Measurements from ENCODE around the gene PIP4K2A.

The PIP4K2A gene

DNA sequence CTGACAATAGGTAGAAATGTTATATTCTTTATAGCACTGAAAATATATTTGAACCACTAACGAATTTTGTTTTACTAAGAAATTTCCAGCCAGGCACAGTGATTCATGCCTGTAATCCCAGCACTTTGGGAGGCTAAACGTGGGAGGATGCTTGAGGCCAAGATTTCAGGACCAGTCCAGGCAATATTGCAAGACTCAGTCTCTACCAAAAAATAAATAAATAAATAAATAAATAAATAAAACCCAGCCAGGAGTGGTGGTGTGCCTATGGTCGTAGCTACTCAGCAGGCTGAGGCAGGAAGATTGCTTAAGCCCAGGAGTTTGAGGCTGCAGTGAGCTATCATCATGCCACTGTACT, 39.8 kb downstream of the PIP4K2A start:
- Histone ChIP-seq H3K4me1 (ENCODE audit: control insufficient read depth, insufficient read depth, low read length) (peaks cover 8% of the 10 kb centered on the region), H3K36me3 (ENCODE audit: insufficient read depth, low read length) (no peaks in the 10 kb centered on the region), H3K9me3 (replicated peaks; ENCODE audit: low read length) (no peaks in the 10 kb centered on the region), H3K4me2 (ENCODE audit: low read length) (no peak overlapping the region), H3K9ac (ENCODE audit: low read depth, low read length) (no peak overlapping the region), H3K4me3 (ENCODE audit: low read length) (no peak overlapping the region), H3K27me3 (ENCODE audit: control insufficient read depth, insufficient read depth, low read length) (no peaks in the 10 kb centered on the region)

DNA sequence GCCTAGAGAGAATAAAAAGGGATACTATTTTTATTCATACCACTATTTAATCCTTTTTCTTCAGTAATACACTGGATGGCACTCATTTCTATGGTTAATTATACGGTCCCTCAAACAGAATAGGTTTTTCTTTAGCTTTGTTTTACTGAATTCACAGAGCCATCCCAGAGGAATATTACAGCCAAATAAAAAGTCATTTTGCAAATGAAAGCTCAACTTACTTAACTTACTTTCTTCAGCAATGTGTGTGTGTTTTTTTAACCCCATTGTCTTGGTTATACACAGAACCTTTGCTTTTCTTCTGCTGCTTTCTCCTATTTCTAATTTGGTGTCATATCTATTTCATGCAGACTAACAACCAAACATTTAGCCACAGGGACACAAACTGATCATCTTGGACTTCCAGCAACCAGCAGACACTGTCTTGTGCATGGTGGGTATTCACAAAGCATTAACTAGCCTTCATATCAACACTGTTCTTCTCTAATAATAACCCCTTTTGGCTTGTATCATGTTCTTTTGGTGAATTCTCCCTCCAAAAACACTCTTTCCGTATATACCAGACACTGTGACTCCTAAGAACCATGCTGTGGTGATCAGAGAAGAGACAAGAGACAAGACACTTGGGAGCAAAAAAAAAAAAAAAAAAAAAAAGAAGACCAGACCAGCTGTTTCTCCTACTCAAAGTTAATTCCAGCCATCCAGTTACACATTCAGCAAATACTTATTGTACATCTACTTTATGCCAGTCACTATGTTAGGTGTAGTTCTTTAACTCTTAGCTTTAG, 40.4 kb downstream of the PIP4K2A start:
- Histone ChIP-seq H3K4me3 (ENCODE audit: low read length) (no peak overlapping the region), H3K4me2 (ENCODE audit: low read length) (no peak overlapping the region), H3K9ac (ENCODE audit: low read depth, low read length) (no peak overlapping the region), H3K27me3 (ENCODE audit: control insufficient read depth, insufficient read depth, low read length) (no peaks in the 10 kb centered on the region), H3K4me1 (ENCODE audit: control insufficient read depth, insufficient read depth, low read length) (peaks cover 8% of the 10 kb centered on the region), H3K36me3 (ENCODE audit: insufficient read depth, low read length) (no peaks in the 10 kb centered on the region), H3K9me3 (replicated peaks; ENCODE audit: low read length) (no peaks in the 10 kb centered on the region)

DNA sequence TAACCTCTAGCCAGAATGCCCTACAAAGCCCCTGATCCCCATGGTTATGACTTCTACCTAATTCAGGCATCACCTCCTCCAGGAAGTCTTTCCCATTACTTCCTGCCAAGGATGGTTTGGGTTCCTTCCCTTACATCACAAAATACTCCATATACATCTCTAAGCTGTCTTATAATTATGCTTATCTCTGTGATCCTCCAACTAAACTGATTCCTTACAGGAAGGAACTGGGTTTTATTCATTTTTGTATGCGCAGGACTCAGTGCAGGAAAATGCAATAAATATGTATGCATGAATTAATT, 41.3 kb downstream of the PIP4K2A start:
- no peak overlapping the region for H3K4me2 ChIP-seq (ENCODE audit: low read length)
- H3K4me1 ChIP-seq (ENCODE audit: control insufficient read depth, insufficient read depth, low read length) = peaks cover 8% of the 10 kb centered on the region
- no peak overlapping the region for H3K9ac ChIP-seq (ENCODE audit: low read depth, low read length)
- H3K4me3 ChIP-seq (ENCODE audit: low read length) = no peak overlapping the region
- H3K9me3 ChIP-seq (replicated peaks; ENCODE audit: low read length) = no peaks in the 10 kb centered on the region
- H3K36me3 ChIP-seq (ENCODE audit: insufficient read depth, low read length) = no peaks in the 10 kb centered on the region
- no peaks in the 10 kb centered on the region for H3K27me3 ChIP-seq (ENCODE audit: control insufficient read depth, insufficient read depth, low read length)

DNA sequence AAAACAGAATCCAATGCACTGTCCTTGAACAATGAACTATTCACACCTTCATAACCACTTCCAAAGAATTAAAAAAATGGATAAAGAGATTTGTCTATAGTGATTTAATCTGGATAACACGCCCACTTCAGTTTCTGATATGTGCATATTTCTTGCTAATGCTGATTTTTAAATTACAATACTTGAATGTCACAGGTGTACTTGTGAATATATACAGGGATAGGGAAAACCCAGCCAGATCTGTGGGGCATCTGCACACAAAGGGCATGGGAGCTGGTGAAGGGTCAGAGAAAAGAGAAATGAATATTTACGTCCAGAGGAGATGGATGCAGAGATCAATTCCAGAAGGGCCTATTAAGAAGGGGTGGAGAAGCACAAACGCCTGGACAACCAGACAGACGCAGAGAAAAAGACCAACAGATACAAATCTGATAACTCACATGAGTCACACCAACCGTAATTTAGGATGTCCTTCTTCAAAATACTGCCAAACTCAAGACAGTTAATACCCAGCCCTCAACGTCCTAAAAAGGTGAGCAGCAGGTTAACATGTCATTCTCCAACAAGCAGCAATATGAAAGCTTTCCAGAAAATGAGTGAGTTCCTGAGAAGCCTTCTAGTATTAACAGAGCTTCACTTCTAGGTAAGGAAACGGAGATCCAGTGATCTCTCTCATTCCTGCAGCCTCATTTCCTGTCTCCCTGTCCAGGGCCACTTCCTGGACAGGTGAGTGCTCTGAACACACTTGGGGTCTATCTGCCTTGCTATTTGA, 41.9 kb downstream of the PIP4K2A start:
- no peaks in the 10 kb centered on the region for H3K9me3 ChIP-seq (replicated peaks; ENCODE audit: low read length)
- no peak overlapping the region for H3K4me3 ChIP-seq (ENCODE audit: low read length)
- H3K9ac ChIP-seq (ENCODE audit: low read depth, low read length) = no peak overlapping the region
- H3K27me3 ChIP-seq (ENCODE audit: control insufficient read depth, insufficient read depth, low read length) = no peaks in the 10 kb centered on the region
- no peak overlapping the region for H3K4me2 ChIP-seq (ENCODE audit: low read length)
- peaks cover 8% of the 10 kb centered on the region for H3K4me1 ChIP-seq (ENCODE audit: control insufficient read depth, insufficient read depth, low read length)
- no peaks in the 10 kb centered on the region for H3K36me3 ChIP-seq (ENCODE audit: insufficient read depth, low read length)

DNA sequence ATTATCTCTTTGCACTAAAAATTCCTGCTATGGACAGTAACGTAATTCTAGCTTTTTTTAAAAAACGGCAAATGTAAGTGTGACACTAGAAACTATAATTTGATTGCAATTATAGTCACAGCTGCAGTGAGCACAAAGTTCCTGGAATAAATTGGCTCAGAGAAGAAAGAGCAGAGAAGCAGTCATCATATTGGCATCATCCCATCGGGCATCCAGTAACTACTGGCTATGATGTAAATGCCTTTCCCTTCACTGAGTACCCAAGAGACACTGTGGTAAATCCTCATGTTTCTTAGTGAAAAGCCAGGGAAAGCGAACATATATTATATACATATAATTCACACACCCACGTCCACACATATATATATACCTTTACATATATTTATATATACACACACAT, 43.6 kb downstream of the PIP4K2A start:
- Histone ChIP-seq H3K4me1 (ENCODE audit: control insufficient read depth, insufficient read depth, low read length) (peaks cover 8% of the 10 kb centered on the region), H3K27me3 (ENCODE audit: control insufficient read depth, insufficient read depth, low read length) (no peaks in the 10 kb centered on the region), H3K4me2 (ENCODE audit: low read length) (no peak overlapping the region), H3K9ac (ENCODE audit: low read depth, low read length) (no peak overlapping the region), H3K4me3 (ENCODE audit: low read length) (no peak overlapping the region), H3K36me3 (ENCODE audit: insufficient read depth, low read length) (no peaks in the 10 kb centered on the region), H3K9me3 (replicated peaks; ENCODE audit: low read length) (no peaks in the 10 kb centered on the region)

DNA sequence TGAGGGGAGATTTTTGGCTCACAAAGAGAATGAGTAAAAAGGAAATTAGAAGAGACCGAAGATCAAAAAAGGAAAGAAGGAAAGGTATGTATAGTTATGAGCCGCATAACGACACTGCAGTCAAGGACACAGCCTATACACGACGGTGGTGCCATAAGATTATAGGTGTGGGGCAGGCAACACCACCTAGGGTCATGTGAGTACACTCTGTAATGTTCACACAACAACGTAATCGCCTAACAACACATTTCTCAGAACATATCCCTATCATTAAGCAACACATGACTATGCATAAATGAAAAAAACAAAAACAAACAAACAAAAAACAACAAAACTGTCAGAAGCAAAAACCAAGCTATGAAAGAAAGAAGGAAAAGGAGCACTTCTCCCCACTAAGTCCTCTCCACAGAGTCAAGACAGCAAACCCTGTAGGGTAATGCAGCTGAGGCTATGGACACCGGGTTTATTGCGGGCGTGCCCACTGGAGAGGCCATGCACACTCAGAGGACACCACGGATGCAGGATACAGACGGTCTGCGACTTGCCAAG, 45.1 kb downstream of the PIP4K2A start:
- H3K9ac ChIP-seq (ENCODE audit: low read depth, low read length) = no peak overlapping the region
- H3K27me3 ChIP-seq (ENCODE audit: control insufficient read depth, insufficient read depth, low read length) = no peaks in the 10 kb centered on the region
- no peak overlapping the region for H3K4me3 ChIP-seq (ENCODE audit: low read length)
- H3K36me3 ChIP-seq (ENCODE audit: insufficient read depth, low read length) = no peaks in the 10 kb centered on the region
- H3K4me2 ChIP-seq (ENCODE audit: low read length) = no peak overlapping the region
- peaks cover 7% of the 10 kb centered on the region for H3K4me1 ChIP-seq (ENCODE audit: control insufficient read depth, insufficient read depth, low read length)
- no peaks in the 10 kb centered on the region for H3K9me3 ChIP-seq (replicated peaks; ENCODE audit: low read length)

DNA sequence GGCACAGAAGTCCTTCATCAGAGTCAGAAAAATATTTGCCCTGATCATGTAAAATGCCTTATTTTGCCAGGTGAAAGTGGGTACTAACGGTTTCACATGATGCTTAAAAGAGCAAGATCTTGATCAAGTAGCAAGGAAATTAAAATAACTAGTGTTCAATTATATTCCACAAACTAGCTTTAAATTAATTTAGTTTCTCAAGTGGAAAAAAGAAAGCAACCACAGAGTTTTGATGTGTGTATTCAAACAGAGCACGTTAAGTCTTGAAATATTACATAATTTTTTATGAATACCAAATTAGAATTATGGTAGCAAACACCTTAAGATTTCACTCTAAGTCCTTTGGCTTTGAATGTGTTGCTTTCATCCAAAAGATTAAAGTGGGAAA, 47.3 kb downstream of the PIP4K2A start:
- Histone ChIP-seq H3K9ac (ENCODE audit: low read depth, low read length) (no peak overlapping the region), H3K4me1 (ENCODE audit: control insufficient read depth, insufficient read depth, low read length) (no peaks in the 10 kb centered on the region), H3K4me2 (ENCODE audit: low read length) (no peak overlapping the region), H3K9me3 (replicated peaks; ENCODE audit: low read length) (no peaks in the 10 kb centered on the region), H3K27me3 (ENCODE audit: control insufficient read depth, insufficient read depth, low read length) (no peaks in the 10 kb centered on the region), H3K4me3 (ENCODE audit: low read length) (no peak overlapping the region), H3K36me3 (ENCODE audit: insufficient read depth, low read length) (no peaks in the 10 kb centered on the region)

DNA sequence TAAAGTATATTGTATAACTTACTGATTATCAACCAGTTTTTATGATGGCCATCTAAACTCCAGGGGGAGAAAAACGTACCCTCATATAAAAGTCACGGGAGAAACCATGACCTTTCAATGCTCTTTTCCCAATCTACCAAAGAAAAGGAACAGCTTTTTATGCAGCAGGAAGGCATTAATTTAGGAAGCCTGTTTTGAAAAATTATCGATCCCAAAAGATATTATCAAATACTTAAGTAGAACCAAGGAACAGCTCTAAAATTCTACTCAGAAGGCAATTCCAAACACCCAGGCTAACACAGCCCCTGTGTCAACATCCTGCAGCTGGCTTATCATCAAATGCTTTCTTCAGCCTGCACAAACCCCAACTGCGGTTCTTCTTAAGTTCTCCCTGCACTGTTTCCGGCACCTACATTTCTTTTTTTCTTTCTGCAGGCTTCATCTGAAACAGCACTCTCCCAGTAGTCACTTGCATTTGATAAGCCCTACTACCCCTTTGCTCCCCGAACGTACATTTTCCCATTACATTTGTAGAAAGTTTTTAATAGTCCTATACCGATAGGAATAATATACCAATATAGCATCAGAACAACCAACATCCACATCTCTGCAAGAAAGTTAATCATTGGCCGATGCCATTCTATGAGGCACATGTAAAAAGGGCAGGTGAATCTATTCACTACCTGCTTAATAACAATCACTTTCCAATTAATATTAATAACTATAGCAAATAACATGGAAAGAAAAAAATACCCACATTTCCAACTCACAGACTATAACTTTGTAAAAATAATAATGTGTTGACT, 47.9 kb downstream of the PIP4K2A start:
- Histone ChIP-seq H3K9ac (ENCODE audit: low read depth, low read length) (no peak overlapping the region), H3K4me2 (ENCODE audit: low read length) (no peak overlapping the region), H3K4me3 (ENCODE audit: low read length) (no peak overlapping the region), H3K9me3 (replicated peaks; ENCODE audit: low read length) (no peaks in the 10 kb centered on the region), H3K4me1 (ENCODE audit: control insufficient read depth, insufficient read depth, low read length) (no peaks in the 10 kb centered on the region), H3K27me3 (ENCODE audit: control insufficient read depth, insufficient read depth, low read length) (no peaks in the 10 kb centered on the region), H3K36me3 (ENCODE audit: insufficient read depth, low read length) (no peaks in the 10 kb centered on the region)

DNA sequence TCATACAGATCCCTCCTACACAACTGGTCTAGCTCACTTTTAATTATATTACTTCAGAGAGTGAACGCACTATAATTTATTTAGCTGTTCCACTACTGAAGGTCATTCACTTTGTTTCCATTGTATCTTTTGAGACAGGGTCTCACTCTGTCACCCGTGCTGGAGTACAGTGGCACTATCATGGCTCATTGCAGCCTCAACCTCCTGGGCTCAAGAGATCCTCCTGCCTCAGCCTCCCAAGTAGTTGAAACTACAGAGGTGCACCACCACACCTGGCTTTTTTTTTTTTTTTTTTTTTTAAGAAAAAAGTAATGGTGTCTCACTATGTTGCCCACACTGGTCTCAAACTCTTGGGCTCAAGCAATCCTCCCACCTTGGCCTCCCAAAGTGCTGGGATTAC, 49.0 kb downstream of the PIP4K2A start:
- Histone ChIP-seq H3K9me3 (replicated peaks; ENCODE audit: low read length) (no peaks in the 10 kb centered on the region), H3K4me2 (ENCODE audit: low read length) (no peak overlapping the region), H3K27me3 (ENCODE audit: control insufficient read depth, insufficient read depth, low read length) (no peaks in the 10 kb centered on the region), H3K4me1 (ENCODE audit: control insufficient read depth, insufficient read depth, low read length) (no peaks in the 10 kb centered on the region), H3K9ac (ENCODE audit: low read depth, low read length) (no peak overlapping the region), H3K4me3 (ENCODE audit: low read length) (no peak overlapping the region), H3K36me3 (ENCODE audit: insufficient read depth, low read length) (no peaks in the 10 kb centered on the region)

DNA sequence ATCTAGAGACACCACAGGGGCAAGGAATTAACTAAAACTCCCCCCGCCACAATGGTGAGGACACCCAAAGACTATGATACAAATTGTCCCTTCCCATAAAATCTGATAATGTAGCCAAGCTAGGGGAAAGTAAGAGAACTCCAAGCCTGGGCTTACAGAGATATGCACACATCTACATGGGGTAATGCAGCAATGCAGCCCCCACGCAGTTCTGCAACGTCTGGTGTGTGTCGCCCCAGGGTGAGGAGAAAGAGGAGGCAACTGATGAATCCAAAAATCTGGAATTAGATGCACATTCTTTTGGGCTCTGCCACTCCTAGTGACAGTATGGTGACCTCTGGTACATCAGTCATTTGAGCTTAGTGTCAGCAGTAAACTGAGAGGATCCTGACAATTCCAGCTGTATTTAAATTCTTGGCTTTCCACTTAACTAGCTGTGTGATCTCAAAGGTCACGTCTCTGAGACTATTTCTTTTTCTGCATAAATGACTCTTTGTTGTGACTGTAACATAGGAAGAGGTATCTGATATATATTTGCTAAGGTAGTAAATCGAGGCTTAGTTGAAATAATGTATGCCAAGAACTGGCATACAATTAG, 51.5 kb downstream of the PIP4K2A start:
- Histone ChIP-seq H3K36me3 (ENCODE audit: insufficient read depth, low read length) (no peaks in the 10 kb centered on the region), H3K27me3 (ENCODE audit: control insufficient read depth, insufficient read depth, low read length) (no peaks in the 10 kb centered on the region), H3K4me2 (ENCODE audit: low read length) (no peak overlapping the region), H3K9ac (ENCODE audit: low read depth, low read length) (no peak overlapping the region), H3K4me1 (ENCODE audit: control insufficient read depth, insufficient read depth, low read length) (peaks cover 8% of the 10 kb centered on the region), H3K4me3 (ENCODE audit: low read length) (no peak overlapping the region), H3K9me3 (replicated peaks; ENCODE audit: low read length) (no peaks in the 10 kb centered on the region)

DNA sequence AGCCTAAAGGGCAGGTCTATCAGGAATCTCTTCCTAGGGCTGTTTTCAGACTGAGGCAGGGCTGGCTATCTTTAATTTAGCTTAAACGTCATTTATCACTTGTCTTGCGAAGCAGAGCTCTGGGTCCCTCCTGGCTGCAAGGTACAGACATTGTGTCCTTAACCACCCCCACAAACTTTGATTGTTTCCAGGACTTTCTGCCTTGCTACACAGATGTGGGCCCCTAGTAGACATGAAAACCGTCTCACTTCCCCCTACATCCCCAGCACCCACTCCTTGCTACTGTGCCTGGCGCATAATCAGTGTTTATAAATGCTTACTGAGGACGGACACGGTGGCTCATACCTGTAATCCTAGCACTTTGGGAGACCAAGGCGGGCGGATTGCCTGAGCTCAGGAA, 54.5 kb downstream of the PIP4K2A start:
- Histone ChIP-seq H3K4me2 (ENCODE audit: low read length) (no peak overlapping the region), H3K4me1 (ENCODE audit: control insufficient read depth, insufficient read depth, low read length) (peaks cover 12% of the 10 kb centered on the region), H3K4me3 (ENCODE audit: low read length) (no peak overlapping the region), H3K27me3 (ENCODE audit: control insufficient read depth, insufficient read depth, low read length) (no peaks in the 10 kb centered on the region), H3K36me3 (ENCODE audit: insufficient read depth, low read length) (no peaks in the 10 kb centered on the region), H3K9me3 (replicated peaks; ENCODE audit: low read length) (no peaks in the 10 kb centered on the region), H3K9ac (ENCODE audit: low read depth, low read length) (no peak overlapping the region)

All from skeletal muscle satellite cell (primary cell).